ENCODE results near the gene UBE2S. TPM values are rescaled to one million over a fixed set of nuclear protein-coding genes. Genes with fewer than 3 reads are reported as not detected.
"Not testable (repeated sequence)": the region's sequence is repeated elsewhere in the genome, so short reads cannot be mapped to it uniquely, and the experiment has no call there.

UBE2S gene
- total and polyA plus RNA-seq, 5 donors from 2014 or later = 24.9 to 92.9 (median 36.4) TPM

GRCh38 chr19:55409179-55409578, 1.6 kb upstream of the UBE2S start:
- H3K4me1 Mint-ChIP-seq = peaks cover 9 to 33% (median 22%) of the 10 kb centered on the region in 4 donors
- not testable (repeated sequence) for H3K36me3 ChIP-seq (ENCODE audit: control insufficient read depth, insufficient read depth, low read length); ATAC-seq (ENCODE audit: low read depth in 2 of 2); H3K27ac ChIP-seq (ENCODE audit: insufficient read depth, low read length, poor library complexity, severe bottlenecking); H3K9me3 Mint-ChIP-seq; DNase-seq; H3K27me3 ChIP-seq (ENCODE audit: control insufficient read depth, insufficient read depth, low read length); H3K27me3 Mint-ChIP-seq; H3K4me3 ChIP-seq (ENCODE audit: low read depth, low read length); H3K9me3 ChIP-seq (ENCODE audit: control insufficient read depth in 2 of 2, low read length in 2 of 2)
- H3K27ac Mint-ChIP-seq = peak overlapping the region in 2 of 3 donors; percentile 99 to 100
- peaks cover 11% of the 10 kb centered on the region for H3K36me3 Mint-ChIP-seq
- peak overlapping the region; percentile 38 to 92 (median 77) for H3K4me3 Mint-ChIP-seq
- peaks cover 24% of the 10 kb centered on the region for H3K4me1 ChIP-seq (ENCODE audit: control insufficient read depth, insufficient read depth, low read length, poor library complexity, severe bottlenecking)

DNA sequence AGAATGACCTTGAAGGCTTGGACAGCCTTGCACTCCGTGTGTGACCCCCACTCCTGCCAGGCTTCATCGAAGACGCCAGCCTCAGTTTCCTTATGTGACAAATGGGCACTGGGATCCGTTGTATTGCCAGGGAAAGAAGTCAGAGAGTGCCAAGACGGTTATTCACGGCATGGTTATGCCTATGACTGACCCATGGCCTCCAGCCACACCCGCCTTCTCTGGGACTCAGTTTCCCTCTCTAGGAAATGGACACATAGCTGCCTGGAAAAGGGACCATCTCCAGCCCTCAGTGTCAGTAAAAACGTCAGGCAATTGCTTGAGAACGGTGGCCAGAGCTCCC, 915 bp upstream of the UBE2S start:
- no peak for ATAC-seq (ENCODE audit: low read depth in 2 of 2)
- H3K36me3 ChIP-seq (ENCODE audit: control insufficient read depth, insufficient read depth, low read length) = peaks cover under 1% of the 10 kb centered on the region
- H3K9me3 ChIP-seq (ENCODE audit: control insufficient read depth in 2 of 2, low read length in 2 of 2) = peaks cover 2 to 7% of the 10 kb centered on the region in 2 experiments
- DNase-seq = no peak
- H3K27ac ChIP-seq (ENCODE audit: insufficient read depth, low read length, poor library complexity, severe bottlenecking) = peak overlapping the region; percentile 100
- H3K4me3 ChIP-seq (ENCODE audit: low read depth, low read length) = peak overlapping the region; percentile 88
- Mint-ChIP-seq H3K36me3 (peaks cover 11% of the 10 kb centered on the region), H3K9me3 (peaks cover 0 to 8% (median 5%) of the 10 kb centered on the region in 7 donors), H3K4me1 (peaks cover 9 to 33% (median 25%) of the 10 kb centered on the region in 4 donors), H3K27ac (peak overlapping the region; percentile 99 to 100 (median 99)), H3K4me3 (peak overlapping the region; percentile 90 to 97 (median 94)), H3K27me3 (peaks cover 9% of the 10 kb centered on the region)
- no peaks in the 10 kb centered on the region for H3K27me3 ChIP-seq (ENCODE audit: control insufficient read depth, insufficient read depth, low read length)
- H3K4me1 ChIP-seq (ENCODE audit: control insufficient read depth, insufficient read depth, low read length, poor library complexity, severe bottlenecking) = peaks cover 24% of the 10 kb centered on the region

- Histone ChIP-seq H3K36me3 (ENCODE audit: control insufficient read depth, insufficient read depth, low read length) (peaks cover 6% of the 10 kb centered on the region), H3K4me3 (ENCODE audit: low read depth, low read length) (peak overlapping the region; percentile 88)
Measured at GRCh38 chr19:55407800-55408532, 378 bp upstream of the UBE2S start.

DNA sequence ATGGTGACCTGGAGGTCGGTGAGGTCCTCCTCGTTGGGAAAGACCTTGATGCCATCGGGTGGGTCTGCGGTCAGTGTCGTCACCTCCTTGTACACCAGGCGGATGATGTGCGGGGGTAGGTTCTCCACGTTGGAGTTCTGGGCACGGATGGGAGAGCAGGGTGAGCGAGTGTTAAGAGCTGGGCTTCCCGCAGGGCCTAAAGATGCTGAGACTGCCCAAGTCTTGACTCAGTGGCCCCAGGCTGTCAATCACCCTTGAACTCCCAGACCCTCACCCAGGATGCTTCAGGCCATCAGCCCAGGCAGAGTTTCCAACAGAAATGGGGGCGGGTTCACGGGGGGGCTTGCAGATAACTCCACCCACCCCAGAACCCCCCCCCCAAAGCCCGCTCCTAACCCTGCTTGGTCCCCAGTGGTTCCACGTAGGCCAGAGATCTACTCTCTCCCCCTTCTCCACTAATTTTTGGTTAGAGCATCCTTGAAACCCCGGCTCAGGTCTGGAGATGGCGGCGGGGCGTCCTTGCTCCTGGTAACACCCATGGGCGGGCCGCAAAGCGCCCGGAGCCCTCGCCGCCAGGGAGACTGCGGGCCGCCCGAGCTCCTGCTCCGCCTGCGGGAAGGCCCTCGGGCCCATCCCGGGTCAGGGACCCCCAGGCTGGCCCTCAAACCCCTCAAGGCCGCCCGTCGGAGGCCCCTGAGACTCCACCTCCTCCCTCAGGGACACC, 600 bp downstream of the UBE2S start:
- peak overlapping the region; percentile 100 for H3K27ac ChIP-seq (ENCODE audit: insufficient read depth, low read length, poor library complexity, severe bottlenecking)
- peak overlapping the region; percentile 84 to 90 (median 88) for H3K4me3 Mint-ChIP-seq
- H3K27me3 ChIP-seq (ENCODE audit: control insufficient read depth, insufficient read depth, low read length) = no peaks in the 10 kb centered on the region
- peaks cover 9 to 33% (median 27%) of the 10 kb centered on the region in 4 donors for H3K4me1 Mint-ChIP-seq
- ATAC-seq (ENCODE audit: low read depth in 2 of 2) = no peak
- H3K36me3 ChIP-seq (ENCODE audit: control insufficient read depth, insufficient read depth, low read length) = peaks cover 15% of the 10 kb centered on the region
- H3K9me3 Mint-ChIP-seq = peaks cover 0 to 8% (median 5%) of the 10 kb centered on the region in 7 donors
- peak overlapping the region; percentile 35 for H3K4me3 ChIP-seq (ENCODE audit: low read depth, low read length)
- H3K27me3 Mint-ChIP-seq = peaks cover 9% of the 10 kb centered on the region
- peak in 2 of 3 donors; percentile 28 to 43 for DNase-seq
- peaks cover 24% of the 10 kb centered on the region for H3K4me1 ChIP-seq (ENCODE audit: control insufficient read depth, insufficient read depth, low read length, poor library complexity, severe bottlenecking)
- peak overlapping the region; percentile 52 to 99 (median 76) for H3K27ac Mint-ChIP-seq
- H3K36me3 Mint-ChIP-seq = peaks cover 20% of the 10 kb centered on the region
- peaks cover 2 to 7% of the 10 kb centered on the region in 2 experiments for H3K9me3 ChIP-seq (ENCODE audit: control insufficient read depth in 2 of 2, low read length in 2 of 2)

More at GRCh38 chr19:55407800-55408532, 378 bp upstream of the UBE2S start:
- Mint-ChIP-seq H3K36me3 (peaks cover 15% of the 10 kb centered on the region), H3K4me1 (peaks cover 9 to 33% (median 26%) of the 10 kb centered on the region in 4 donors), H3K27ac (peak overlapping the region; percentile 99 to 100 (median 99)), H3K27me3 (peaks cover 9% of the 10 kb centered on the region), H3K9me3 (peaks cover 0 to 8% (median 5%) of the 10 kb centered on the region in 7 donors), H3K4me3 (peak overlapping the region; percentile 90 to 97 (median 94))
- H3K4me1 ChIP-seq (ENCODE audit: control insufficient read depth, insufficient read depth, low read length, poor library complexity, severe bottlenecking) = peaks cover 24% of the 10 kb centered on the region
- peak; percentile 95 to 100 (median 98) for DNase-seq
- H3K27me3 ChIP-seq (ENCODE audit: control insufficient read depth, insufficient read depth, low read length) = no peaks in the 10 kb centered on the region
- ATAC-seq (ENCODE audit: low read depth in 2 of 2) = peak; percentile 93 to 94
- peak overlapping the region; percentile 100 for H3K27ac ChIP-seq (ENCODE audit: insufficient read depth, low read length, poor library complexity, severe bottlenecking)
- peaks cover 2 to 7% of the 10 kb centered on the region in 2 experiments for H3K9me3 ChIP-seq (ENCODE audit: control insufficient read depth in 2 of 2, low read length in 2 of 2)

- peak overlapping the region; percentile 84 to 90 (median 88) for H3K4me3 Mint-ChIP-seq
- H3K27ac Mint-ChIP-seq = peak overlapping the region; percentile 36 to 87 (median 76)
- peaks cover 0 to 8% (median 5%) of the 10 kb centered on the region in 7 donors for H3K9me3 Mint-ChIP-seq
- H3K4me1 ChIP-seq (ENCODE audit: control insufficient read depth, insufficient read depth, low read length, poor library complexity, severe bottlenecking) = peaks cover 24% of the 10 kb centered on the region
- peaks cover 9% of the 10 kb centered on the region for H3K27me3 Mint-ChIP-seq
- H3K4me1 Mint-ChIP-seq = peaks cover 9 to 33% (median 27%) of the 10 kb centered on the region in 4 donors
- DNase-seq = no peak
- no peak for ATAC-seq (ENCODE audit: low read depth in 2 of 2)
- H3K4me3 ChIP-seq (ENCODE audit: low read depth, low read length) = peak overlapping the region; percentile 35
- peak overlapping the region; percentile 25 for H3K27ac ChIP-seq (ENCODE audit: insufficient read depth, low read length, poor library complexity, severe bottlenecking)
- no peaks in the 10 kb centered on the region for H3K27me3 ChIP-seq (ENCODE audit: control insufficient read depth, insufficient read depth, low read length)
- peaks cover 2 to 7% of the 10 kb centered on the region in 2 experiments for H3K9me3 ChIP-seq (ENCODE audit: control insufficient read depth in 2 of 2, low read length in 2 of 2)
- peaks cover 23% of the 10 kb centered on the region for H3K36me3 Mint-ChIP-seq
- H3K36me3 ChIP-seq (ENCODE audit: control insufficient read depth, insufficient read depth, low read length) = peaks cover 20% of the 10 kb centered on the region
Measured at GRCh38 chr19:55406091-55406825, 1.3 kb downstream of the UBE2S start.

GRCh38 chr19:55405638-55406037, 1.9 kb downstream of the UBE2S start:
- no peak overlapping the region for H3K27ac ChIP-seq (ENCODE audit: insufficient read depth, low read length, poor library complexity, severe bottlenecking)
- H3K4me3 Mint-ChIP-seq = peak overlapping the region; percentile 84 to 90 (median 88)

GRCh38 chr19:55402509-55402908, 5.1 kb downstream of the UBE2S start:
- Mint-ChIP-seq H3K4me3 (peak overlapping the region in 1 of 4 donors; percentile 38), H3K27me3 (peaks cover 5% of the 10 kb centered on the region), H3K4me1 (peaks cover 17 to 34% (median 25%) of the 10 kb centered on the region in 4 donors), H3K36me3 (peaks cover 23% of the 10 kb centered on the region), H3K9me3 (no peaks in the 10 kb centered on the region), H3K27ac (no peak overlapping the region)
- H3K9me3 ChIP-seq (ENCODE audit: control insufficient read depth in 2 of 2, low read length in 2 of 2) = no peaks in the 10 kb centered on the region
- H3K27ac ChIP-seq (ENCODE audit: insufficient read depth, low read length, poor library complexity, severe bottlenecking) = no peak overlapping the region
- DNase-seq = no peak
- ATAC-seq (ENCODE audit: low read depth in 2 of 2) = no peak
- H3K36me3 ChIP-seq (ENCODE audit: control insufficient read depth, insufficient read depth, low read length) = peaks cover 30% of the 10 kb centered on the region
- no peaks in the 10 kb centered on the region for H3K27me3 ChIP-seq (ENCODE audit: control insufficient read depth, insufficient read depth, low read length)
- H3K4me1 ChIP-seq (ENCODE audit: control insufficient read depth, insufficient read depth, low read length, poor library complexity, severe bottlenecking) = peaks cover 27% of the 10 kb centered on the region
- no peak overlapping the region for H3K4me3 ChIP-seq (ENCODE audit: low read depth, low read length)

More at GRCh38 chr19:55405638-55406037, 1.9 kb downstream of the UBE2S start:
- peaks cover 9% of the 10 kb centered on the region for H3K27me3 Mint-ChIP-seq
- Histone ChIP-seq H3K36me3 (ENCODE audit: control insufficient read depth, insufficient read depth, low read length) (peaks cover 25% of the 10 kb centered on the region), H3K9me3 (ENCODE audit: control insufficient read depth in 2 of 2, low read length in 2 of 2) (peaks cover 2 to 7% of the 10 kb centered on the region in 2 experiments), H3K27me3 (ENCODE audit: control insufficient read depth, insufficient read depth, low read length) (no peaks in the 10 kb centered on the region), H3K4me1 (ENCODE audit: control insufficient read depth, insufficient read depth, low read length, poor library complexity, severe bottlenecking) (peaks cover 24% of the 10 kb centered on the region), H3K4me3 (ENCODE audit: low read depth, low read length) (peak overlapping the region; percentile 35)
- H3K36me3 Mint-ChIP-seq = peaks cover 23% of the 10 kb centered on the region
- H3K27ac Mint-ChIP-seq = peak overlapping the region; percentile 36 to 84 (median 49)
- H3K4me1 Mint-ChIP-seq = peaks cover 9 to 33% (median 27%) of the 10 kb centered on the region in 4 donors
- ATAC-seq (ENCODE audit: low read depth in 2 of 2) = no peak
- H3K9me3 Mint-ChIP-seq = peaks cover 0 to 8% (median 5%) of the 10 kb centered on the region in 7 donors
- no peak for DNase-seq
